Left cardiac atrium (tissue), 4 donors: ENCODE results near the gene CTSD. TPM values are rescaled to one million over a fixed set of nuclear protein-coding genes. Genes with fewer than 3 reads are reported as not detected.

Source experiments
- ATAC-seq, 2 donors: fragments of 200-7000 bp; cut with Tn5 transposase; one replicate each; pipeline ENCODE4 v1.9.1; 2020; ENCODE audit warnings: mild to moderate bottlenecking in 2 of 2, moderate library complexity in 2 of 2
- DNase-seq: peaks from one replicate; pipeline ENCODE4 v3.0.0-alpha.2; 2020
- intact Hi-C, 2 donors: fragments of 100-400 bp; cut with DNase I; formaldehyde crosslinking; loops; one replicate each; pipeline versions ENCODE4 v1.14.1 to v1.15.1; 2022 to 2023
- total RNA-seq, 2 donors: library from RNA; stranded (reverse); fragmentation: NEBNext Ultra II Directional; extraction: Animal tissue kit (Norgen Biotek cat#: 25700); gene quantifications; one replicate each; pipeline ENCODE4 v1.2.1, GENCODE V29; 2021
- donor health status: DM: no; HTN: yes; CAD: no.
- donor health status: DM: no; HTN: yes; CAD: no; lungs with severe emphysema.
- donor health status: DM: yes; HTN: yes; CAD: no.
- donor health status: Dilated cardiomyopathy.

CTSD gene
- total RNA-seq, 2 donors from 2014 or later = 635 to 667 TPM

GRCh38 chr11:1783725-1784529 is 20.2 kb upstream of the CTSD start:
- no peak for ATAC-seq
- intact Hi-C loops = no loop called here
- no peak for DNase-seq

- ATAC-seq (no peak), DNase-seq (no peak)
- intact Hi-C loops = no loop called here
Measured at GRCh38 chr11:1782831-1783724, 19.4 kb upstream of the CTSD start.

- DNase-seq = no peak
- intact Hi-C loops = no loop called here
- peak in 1 of 2 donors; percentile 22 for ATAC-seq
Measured at GRCh38 chr11:1782031-1782590, 18.4 kb upstream of the CTSD start.

- no peak for DNase-seq
- ATAC-seq = no peak
- intact Hi-C loops = no loop called here
Measured at GRCh38 chr11:1781593-1781975, 17.9 kb upstream of the CTSD start.

- DNase-seq (no peak), ATAC-seq (peak; percentile 48 to 52)
- intact Hi-C loops = no loop called here
Measured at GRCh38 chr11:1780700-1781592, 17.2 kb upstream of the CTSD start.

GRCh38 chr11:1779806-1780699 is 16.3 kb upstream of the CTSD start:
- intact Hi-C loops = no loop called here
- ATAC-seq = no peak
- DNase-seq = no peak

GRCh38 chr11:1779034-1779805 is 15.5 kb upstream of the CTSD start:
- ATAC-seq = no peak
- no peak for DNase-seq
- intact Hi-C loops = no loop called here

GRCh38 chr11:1778141-1778911 is 14.6 kb upstream of the CTSD start:
- ATAC-seq = no peak
- DNase-seq = no peak
- intact Hi-C loops = no loop called here

GRCh38 chr11:1777737-1778136 is 14.0 kb upstream of the CTSD start:
- intact Hi-C loops = no loop called here
- DNase-seq (no peak), ATAC-seq (peak in 1 of 2 donors; percentile 10)

- intact Hi-C loops = no loop called here
- ATAC-seq = no peak
- no peak for DNase-seq
Measured at GRCh38 chr11:1776944-1777715, 13.4 kb upstream of the CTSD start.

- intact Hi-C loops = no loop called here
- DNase-seq (no peak), ATAC-seq (no peak)
Measured at GRCh38 chr11:1776331-1776851, 12.7 kb upstream of the CTSD start.

- DNase-seq (no peak), ATAC-seq (no peak)
- intact Hi-C loops = no loop called here
Measured at GRCh38 chr11:1774886-1775285, 11.2 kb upstream of the CTSD start.

GRCh38 chr11:1773994-1774550 is 10.3 kb upstream of the CTSD start:
- intact Hi-C loops = no loop called here
- ATAC-seq (no peak), DNase-seq (no peak)

GRCh38 chr11:1773131-1773993 is 9.6 kb upstream of the CTSD start:
- ATAC-seq (no peak), DNase-seq (no peak)
- intact Hi-C loops = no loop called here
